ENCODE measurements around the gene RNF103.

DNA sequence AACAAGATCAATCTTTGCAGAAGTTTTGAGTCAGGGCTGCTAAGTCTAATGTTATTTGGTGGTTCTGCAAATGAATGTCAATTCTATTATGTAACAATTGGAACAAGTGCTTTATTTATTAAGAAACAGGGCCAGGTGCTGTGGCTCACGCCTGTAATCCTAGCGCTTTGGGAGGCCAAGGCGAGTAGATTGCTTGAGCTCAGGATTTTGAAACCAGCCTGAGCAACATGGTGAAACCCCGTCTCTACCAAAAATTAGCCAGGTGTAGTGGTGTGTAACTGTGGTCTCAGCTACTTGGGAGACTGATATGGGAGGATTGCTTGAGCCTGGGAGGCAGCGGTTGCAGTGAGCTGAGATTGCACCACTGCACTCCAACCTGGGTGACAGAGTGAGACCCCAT is 13.2 kb upstream of the RNF103 start:
- TF ChIP-seq JUN (IDR thresholded peaks at IDR 0.05; ENCODE audit: borderline replicate concordance, insufficient read depth, insufficient read length, low read depth) (no peak), CTCF (IDR thresholded peaks at IDR 0.05; ENCODE audit: extremely low read depth in 1 of 2, insufficient read depth in 1 of 2, low read depth in 1 of 2, low read length in 2 of 2) (no peak)

Measured in endothelial cell of umbilical vein (primary cell).